ENCODE measurements around the gene RAB2B. TPM values are rescaled to one million over a fixed set of nuclear protein-coding genes. Genes with fewer than 3 reads are reported as not detected.

Gene RAB2B
- total RNA-seq, 2 experiments from 2014 or later: 21.2 to 23.6 TPM

DNA sequence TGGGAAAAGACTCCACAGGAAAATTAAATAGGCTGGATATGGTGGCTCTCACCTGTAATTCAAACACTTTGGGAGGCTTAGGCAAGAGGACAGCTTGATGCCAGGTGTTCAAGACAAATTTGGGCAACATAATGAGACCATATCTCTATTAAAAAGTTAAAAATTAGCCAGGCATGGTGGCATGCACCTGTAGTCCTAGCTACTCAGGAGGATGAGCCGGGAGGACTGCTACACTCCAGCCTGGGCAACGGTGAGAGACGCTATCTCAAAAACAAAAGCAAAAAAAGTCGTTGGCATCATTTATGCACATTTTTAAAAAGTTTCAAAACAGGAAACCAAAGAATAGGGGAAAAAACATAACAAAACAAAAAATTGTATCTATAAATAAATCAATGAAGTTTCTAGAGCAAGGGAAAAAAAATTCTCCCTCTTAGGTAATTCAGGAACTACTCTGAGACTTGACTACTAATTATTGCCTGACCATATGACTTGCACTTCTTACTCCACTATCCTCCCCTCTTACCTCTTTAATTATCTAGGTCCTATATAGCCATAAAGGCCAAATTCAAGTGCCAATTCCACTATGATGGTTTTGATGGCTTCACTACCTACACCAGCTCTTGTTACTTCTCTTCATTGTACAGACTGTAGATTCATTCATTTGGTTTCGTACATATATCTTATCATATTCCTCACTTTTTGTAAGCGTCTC, 32.8 kb upstream of the RAB2B start:
- H3K27ac Mint-ChIP-seq: peak overlapping the region; percentile 96
- CTCF ChIA-PET: interaction anchor here (1.9 to 4.0 kb wide), 3 partner anchors 10 to 54 kb away, joined by 11 to 54 read pairs (median 18); partner anchors contain the start of genes CHD8, RAB2B and TOX4
- H3K27me3 Mint-ChIP-seq: no peaks in the 10 kb centered on the region
- no peak for DNase-seq
- peaks cover 23% of the 10 kb centered on the region for H3K36me3 Mint-ChIP-seq
- no peaks in the 10 kb centered on the region for H3K9me3 Mint-ChIP-seq
- H3K4me1 Mint-ChIP-seq (ENCODE audit: low read depth): peaks cover 50% of the 10 kb centered on the region
- intact Hi-C loops (cut with micrococcal nuclease): loop anchor here (1.0 to 5.0 kb wide), 5 partner anchors 48 to 1525 kb away; partner anchors contain the start of genes HNRNPC and PSMB5
- H3K4me3 Mint-ChIP-seq: peak overlapping the region; percentile 99
- POLR2A ChIA-PET: interaction anchor here (0.9 to 1.9 kb wide), 3 partner anchors 12 to 55 kb away, joined by 3 to 6 read pairs (median 3); partner anchors contain the start of gene SALL2

DNA sequence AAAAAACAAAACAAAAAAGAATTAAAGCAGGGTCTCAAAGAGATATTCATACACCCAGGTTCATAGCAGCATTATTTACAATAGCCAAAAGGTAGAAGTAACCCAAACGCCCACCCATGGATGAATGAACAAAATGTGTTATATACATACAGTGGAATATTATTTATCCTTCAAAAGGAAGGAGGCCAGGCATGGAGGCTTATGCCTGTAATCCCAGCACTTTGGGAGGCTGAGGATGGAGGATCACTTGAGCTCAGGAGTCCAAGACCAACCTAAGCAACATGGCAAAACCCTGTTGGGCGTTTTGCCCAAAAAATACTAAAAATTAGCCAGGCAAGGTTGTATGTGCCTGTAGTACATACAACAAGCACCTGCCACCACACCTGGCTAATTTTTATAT, 29.8 kb upstream of the RAB2B start:
- peaks cover 51% of the 10 kb centered on the region for H3K4me1 Mint-ChIP-seq (ENCODE audit: low read depth)
- H3K36me3 Mint-ChIP-seq: peaks cover 33% of the 10 kb centered on the region
- CTCF ChIA-PET: no interaction called here
- no peaks in the 10 kb centered on the region for H3K27me3 Mint-ChIP-seq
- POLR2A ChIA-PET: no interaction called here
- H3K4me3 Mint-ChIP-seq: no peak overlapping the region
- DNase-seq: no peak
- H3K9me3 Mint-ChIP-seq: no peaks in the 10 kb centered on the region
- H3K27ac Mint-ChIP-seq: no peak overlapping the region
- intact Hi-C loops (cut with micrococcal nuclease): no loop called here

DNA sequence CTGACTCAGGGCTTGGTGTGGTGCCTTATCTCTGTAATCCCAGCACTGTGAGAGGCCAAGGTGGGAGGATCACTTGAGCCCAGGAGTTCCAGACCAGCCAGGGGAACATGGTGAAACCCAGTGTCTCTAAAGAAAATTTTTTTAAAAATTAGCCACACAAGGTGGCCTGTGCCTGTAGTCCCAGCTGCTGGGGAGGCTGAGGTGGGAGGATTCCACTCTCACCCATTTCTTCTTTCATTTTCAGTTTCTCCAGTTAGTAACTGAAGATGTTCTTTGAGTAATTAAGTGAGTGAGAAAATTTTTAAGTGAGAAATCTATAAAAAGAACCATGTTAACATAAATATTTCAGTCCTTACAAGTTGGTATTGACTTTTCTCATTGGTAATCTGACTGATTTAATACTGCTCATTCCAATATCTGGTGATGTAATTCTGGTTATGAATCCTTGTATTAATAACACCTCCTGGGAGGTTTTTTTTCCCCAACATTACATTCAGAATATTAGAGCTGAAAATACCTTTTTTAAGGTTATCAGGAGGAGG, 28.3 kb upstream of the RAB2B start:
- intact Hi-C loops (cut with micrococcal nuclease): no loop called here
- Mint-ChIP-seq H3K36me3 (peaks cover 34% of the 10 kb centered on the region), H3K4me3 (no peak overlapping the region), H3K27ac (peak overlapping the region; percentile 67), H3K27me3 (no peaks in the 10 kb centered on the region), H3K4me1 (ENCODE audit: low read depth) (peaks cover 51% of the 10 kb centered on the region), H3K9me3 (no peaks in the 10 kb centered on the region)
- CTCF ChIA-PET: interaction anchor here (0.9 to 1.7 kb wide), 2 partner anchors 27 to 49 kb away, joined by 3 to 12 read pairs; partner anchors contain the start of genes CHD8 and TOX4
- DNase-seq: peak; percentile 54
- POLR2A ChIA-PET: no interaction called here

DNA sequence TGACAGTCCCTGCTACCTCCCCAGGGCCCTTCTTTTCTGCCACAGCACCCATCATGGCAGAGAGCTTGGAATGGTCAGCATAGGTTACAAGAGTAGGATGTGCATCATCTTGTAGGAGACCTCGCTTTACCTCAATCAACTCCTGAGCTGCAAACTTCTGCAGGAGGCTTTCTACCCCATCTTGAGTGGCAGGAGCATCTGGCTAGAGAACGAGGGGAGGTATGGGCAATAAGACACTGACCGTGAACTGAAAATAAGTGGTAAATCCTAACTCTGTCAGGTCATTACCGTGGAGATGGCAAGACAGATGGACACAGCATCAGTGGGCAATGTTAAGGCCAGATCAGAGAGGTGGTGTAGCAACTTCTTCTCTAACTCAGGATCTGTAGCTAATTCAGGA, 26.6 kb upstream of the RAB2B start:
- Mint-ChIP-seq H3K4me3 (no peak overlapping the region), H3K4me1 (ENCODE audit: low read depth) (peaks cover 49% of the 10 kb centered on the region), H3K36me3 (peaks cover 43% of the 10 kb centered on the region), H3K9me3 (no peaks in the 10 kb centered on the region), H3K27me3 (no peaks in the 10 kb centered on the region), H3K27ac (peak overlapping the region; percentile 2)
- DNase-seq: no peak
- intact Hi-C loops (cut with micrococcal nuclease): no loop called here
- POLR2A ChIA-PET: interaction anchor here (0.6 kb wide), 1 partner anchor 50 kb away, joined by 3 read pairs; no protein-coding TSS in a partner anchor
- CTCF ChIA-PET: interaction anchor here (1.2 kb wide), 1 partner anchor 54 kb away, joined by 5 read pairs; no protein-coding TSS in a partner anchor

DNA sequence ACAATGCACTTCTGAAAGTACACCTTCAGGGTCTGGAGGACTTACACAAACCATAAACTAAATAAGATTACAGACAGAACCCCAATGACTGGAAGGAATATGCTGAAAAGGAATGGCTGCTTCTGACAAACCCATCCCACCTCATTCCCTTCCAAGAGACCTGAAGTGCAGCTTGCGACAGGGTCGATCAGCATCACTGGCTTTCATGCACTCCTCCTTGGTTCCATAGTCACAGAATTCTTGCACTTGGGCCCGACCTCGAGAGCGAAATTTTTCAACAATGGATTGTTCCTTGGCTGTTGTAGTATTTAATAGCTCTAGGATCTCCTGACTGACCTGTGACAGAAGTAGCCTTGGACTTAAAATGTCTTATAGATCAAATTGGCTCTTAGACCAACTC, 24.8 kb upstream of the RAB2B start:
- Mint-ChIP-seq H3K9me3 (no peaks in the 10 kb centered on the region), H3K36me3 (peaks cover 39% of the 10 kb centered on the region), H3K4me1 (ENCODE audit: low read depth) (peaks cover 41% of the 10 kb centered on the region), H3K27ac (peak overlapping the region; percentile 8), H3K4me3 (no peak overlapping the region), H3K27me3 (no peaks in the 10 kb centered on the region)
- intact Hi-C loops (cut with micrococcal nuclease): no loop called here
- POLR2A ChIA-PET: interaction anchor here (0.7 to 1.1 kb wide), 3 partner anchors 9 to 53 kb away, joined by 3 to 5 read pairs (median 4); partner anchors contain the start of genes METTL3 and SALL2
- DNase-seq: no peak
- CTCF ChIA-PET: interaction anchor here (0.8 to 4.6 kb wide), 2 partner anchors 9 to 45 kb away, joined by 3 to 54 read pairs; partner anchors contain the start of gene METTL3

DNA sequence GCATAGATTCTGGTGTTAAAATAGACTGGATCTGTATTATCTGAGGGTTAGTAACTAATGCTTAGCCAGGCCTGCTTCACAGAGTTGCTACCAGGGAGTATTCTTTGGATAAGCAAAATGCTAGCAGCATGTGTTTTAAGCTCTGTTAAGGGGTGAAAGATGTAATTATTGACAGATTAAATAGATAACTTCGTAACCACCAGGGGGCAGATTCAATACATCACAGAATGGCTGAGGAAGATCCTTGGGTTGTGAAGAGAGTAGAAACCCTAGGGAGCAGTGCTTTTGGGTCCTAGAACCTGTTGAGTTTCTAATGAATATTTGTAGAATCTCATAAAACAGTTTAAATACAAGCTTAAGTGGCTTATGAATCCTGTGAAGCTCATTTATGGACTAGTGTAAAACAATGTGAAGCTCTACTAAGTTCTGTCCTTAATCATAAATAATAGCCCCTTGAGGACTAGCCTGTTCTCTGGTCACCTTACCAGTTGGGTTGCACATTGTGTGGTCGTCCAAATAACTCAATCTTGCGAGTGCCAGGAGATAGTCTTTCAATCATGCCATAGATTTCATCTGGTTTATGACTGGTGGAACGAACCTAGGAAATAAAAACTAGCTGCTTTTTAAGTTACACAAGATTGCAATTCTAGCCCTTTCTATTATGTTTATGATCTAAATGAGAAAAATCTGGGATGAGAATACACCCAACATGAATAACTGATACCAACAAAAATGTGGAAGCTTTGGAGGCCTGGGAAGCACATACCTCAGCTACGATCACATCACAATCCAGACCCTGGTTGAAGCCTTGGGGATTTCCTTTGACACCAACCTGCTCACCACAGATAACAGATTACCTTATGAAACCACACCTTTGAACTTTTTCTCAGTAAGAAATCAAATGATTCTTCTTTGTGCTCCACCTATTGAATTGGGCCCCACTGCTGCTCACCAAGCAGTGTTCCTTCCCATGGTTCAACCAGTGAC, 22.1 kb upstream of the RAB2B start:
- peaks cover 52% of the 10 kb centered on the region for H3K36me3 Mint-ChIP-seq
- no peaks in the 10 kb centered on the region for H3K27me3 Mint-ChIP-seq
- H3K27ac Mint-ChIP-seq: peak overlapping the region; percentile 59
- H3K4me3 Mint-ChIP-seq: no peak overlapping the region
- peaks cover 24% of the 10 kb centered on the region for H3K4me1 Mint-ChIP-seq (ENCODE audit: low read depth)
- no peaks in the 10 kb centered on the region for H3K9me3 Mint-ChIP-seq
- CTCF ChIA-PET: interaction anchor here (0.6 to 4.6 kb wide), 34 partner anchors 9 to 279 kb away, joined by 3 to 96 read pairs (median 6); partner anchors contain the start of genes CHD8, METTL3, RAB2B and SALL2
- no peak for DNase-seq
- POLR2A ChIA-PET: interaction anchor here (1.2 to 1.7 kb wide), 3 partner anchors 12 to 57 kb away, joined by 4 to 6 read pairs (median 4); partner anchors contain the start of gene METTL3
- intact Hi-C loops (cut with micrococcal nuclease): loop anchor here (1.0 kb wide), 1 partner anchor 58 kb away; no protein-coding TSS in a partner anchor

DNA sequence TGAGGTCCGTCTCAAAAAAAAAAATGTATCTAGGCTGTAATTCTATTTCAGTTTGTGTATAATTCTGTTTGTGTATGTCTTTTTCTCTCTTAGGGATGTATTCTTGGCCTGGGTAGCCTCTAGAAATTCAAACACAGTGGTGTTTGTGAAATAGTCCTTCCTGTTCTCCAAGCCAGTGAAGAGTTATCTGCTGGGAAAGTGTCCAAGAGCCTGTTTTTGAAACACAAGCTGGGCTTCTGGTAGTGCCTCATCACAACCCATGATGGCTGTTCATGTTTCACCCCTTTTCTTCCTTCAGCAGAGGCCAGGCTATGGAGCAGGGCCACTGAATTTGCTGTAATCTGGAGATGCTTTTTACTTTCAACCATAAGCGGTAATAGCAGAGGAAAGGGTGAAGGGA, 19.7 kb upstream of the RAB2B start:
- CTCF ChIA-PET: interaction anchor here (4.6 kb wide), 1 partner anchor 61 kb away, joined by 96 read pairs; no protein-coding TSS in a partner anchor
- Mint-ChIP-seq H3K4me3 (no peak overlapping the region), H3K27me3 (no peaks in the 10 kb centered on the region), H3K9me3 (no peaks in the 10 kb centered on the region), H3K27ac (no peak overlapping the region), H3K36me3 (peaks cover 55% of the 10 kb centered on the region), H3K4me1 (ENCODE audit: low read depth) (peaks cover 22% of the 10 kb centered on the region)
- no peak for DNase-seq
- POLR2A ChIA-PET: interaction anchor here (1.1 kb wide), 1 partner anchor 14 kb away, joined by 3 read pairs; the partner anchor contains the start of gene METTL3
- intact Hi-C loops (cut with micrococcal nuclease): no loop called here

DNA sequence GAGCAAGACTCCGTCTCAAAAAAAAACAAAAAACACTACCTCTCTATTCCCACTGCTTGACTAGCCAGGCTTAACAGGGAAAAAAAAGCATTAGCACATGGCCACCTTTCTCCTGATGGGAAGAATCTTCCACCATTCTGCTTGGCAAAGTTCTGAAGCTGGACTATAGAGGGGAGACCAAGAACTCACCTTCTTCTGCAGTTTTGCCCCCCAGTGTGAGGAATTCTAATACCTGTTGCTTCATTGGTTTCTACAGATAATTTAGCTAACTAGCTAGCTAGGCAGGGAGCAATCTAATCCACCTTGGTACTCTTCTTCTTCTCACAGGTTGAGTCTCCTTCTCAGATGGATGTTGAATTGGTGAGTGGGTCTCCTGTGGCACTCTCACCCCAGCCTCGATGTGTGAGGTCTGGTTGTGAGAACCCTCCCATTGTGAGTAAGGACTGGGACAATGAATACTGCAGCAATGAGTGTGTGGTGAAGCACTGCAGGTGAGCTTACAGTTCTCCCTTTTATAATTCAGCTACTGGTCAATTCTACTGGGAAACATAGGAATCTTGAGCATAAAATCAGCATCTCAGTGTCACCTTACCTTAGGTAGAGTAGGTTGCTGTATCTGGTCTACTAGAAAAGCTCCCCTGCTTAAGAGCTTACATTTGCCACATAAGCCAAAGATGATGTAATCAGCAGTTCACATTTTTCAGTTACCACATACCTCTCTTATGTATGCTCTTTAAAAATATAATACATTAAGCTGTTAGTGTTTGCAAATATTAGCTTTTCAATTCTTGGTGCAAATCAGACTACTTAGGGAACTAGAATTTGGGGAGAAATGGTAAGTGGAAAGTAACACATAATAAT, 18.4 kb upstream of the RAB2B start:
- intact Hi-C loops (cut with micrococcal nuclease): no loop called here
- H3K9me3 Mint-ChIP-seq: no peaks in the 10 kb centered on the region
- H3K27ac Mint-ChIP-seq: peak overlapping the region; percentile 56
- H3K36me3 Mint-ChIP-seq: peaks cover 52% of the 10 kb centered on the region
- H3K4me1 Mint-ChIP-seq (ENCODE audit: low read depth): peaks cover 16% of the 10 kb centered on the region
- H3K27me3 Mint-ChIP-seq: no peaks in the 10 kb centered on the region
- no peak for DNase-seq
- H3K4me3 Mint-ChIP-seq: no peak overlapping the region
- POLR2A ChIA-PET: no interaction called here
- CTCF ChIA-PET: interaction anchor here (0.6 to 1.8 kb wide), 5 partner anchors 13 to 62 kb away, joined by 3 to 5 read pairs (median 3); partner anchors contain the start of gene CHD8

DNA sequence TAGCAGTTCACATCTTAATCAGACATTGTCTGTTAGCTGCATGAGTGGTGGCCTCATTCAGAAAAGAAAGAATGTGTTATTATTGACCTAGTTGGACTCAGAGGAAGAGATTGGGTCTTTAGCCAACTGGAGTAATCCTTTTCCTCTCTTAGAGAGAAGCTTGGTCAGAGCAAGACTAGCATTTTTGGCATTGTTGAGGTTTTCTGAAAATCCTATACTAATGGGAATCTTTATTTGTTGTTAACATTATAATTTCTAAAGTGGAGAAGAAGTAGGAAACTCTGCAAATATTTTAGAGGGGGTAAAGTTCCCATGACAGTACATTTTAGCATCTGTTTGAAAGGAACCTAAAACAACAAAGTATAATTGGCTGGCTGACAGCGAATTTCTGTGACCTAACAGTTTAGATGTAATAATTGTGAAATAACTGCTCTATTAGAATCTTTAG, 9.9 kb upstream of the RAB2B start:
- Mint-ChIP-seq H3K9me3 (no peaks in the 10 kb centered on the region), H3K4me1 (ENCODE audit: low read depth) (peaks cover 2% of the 10 kb centered on the region), H3K27me3 (no peaks in the 10 kb centered on the region), H3K36me3 (peaks cover 17% of the 10 kb centered on the region), H3K4me3 (no peak overlapping the region), H3K27ac (no peak overlapping the region)
- intact Hi-C loops (cut with micrococcal nuclease): no loop called here
- CTCF ChIA-PET: no interaction called here
- POLR2A ChIA-PET: no interaction called here
- DNase-seq: no peak

DNA sequence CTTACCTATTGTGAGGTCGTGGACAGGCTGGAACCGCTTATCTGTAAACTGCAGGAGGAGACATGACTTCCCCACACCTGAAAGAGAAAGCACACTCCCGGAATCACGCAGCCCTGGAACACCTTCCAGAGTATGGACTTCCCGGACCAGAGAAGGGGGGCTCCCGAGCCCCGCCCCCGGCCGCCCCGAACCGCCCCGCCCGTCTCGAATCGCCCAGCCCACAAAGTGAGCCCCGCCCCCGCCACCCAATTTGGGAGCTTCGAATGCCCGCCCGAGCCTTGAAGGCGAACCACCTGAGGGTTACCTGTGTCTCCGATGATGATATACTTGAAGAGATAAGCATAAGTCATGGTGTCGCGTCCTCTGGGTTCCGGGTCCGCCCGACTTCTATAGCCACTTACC, 235 bp downstream of the RAB2B start:
- Mint-ChIP-seq H3K9me3 (no peaks in the 10 kb centered on the region), H3K4me3 (peak overlapping the region; percentile 99), H3K27me3 (no peaks in the 10 kb centered on the region), H3K36me3 (peaks cover 14% of the 10 kb centered on the region), H3K4me1 (ENCODE audit: low read depth) (peaks cover 31% of the 10 kb centered on the region), H3K27ac (peak overlapping the region; percentile 95)
- CTCF ChIA-PET: interaction anchor here (0.6 to 4.0 kb wide), 9 partner anchors 20 to 49 kb away, joined by 3 to 35 read pairs (median 6); partner anchors contain the start of genes CHD8 and METTL3
- DNase-seq: no peak
- intact Hi-C loops (cut with micrococcal nuclease): loop anchor here (1.0 to 10.0 kb wide), 5 partner anchors 39 to 1988 kb away; partner anchors contain the start of genes NGDN and SUPT16H
- POLR2A ChIA-PET: interaction anchor here (0.8 to 2.5 kb wide), 7 partner anchors 11 to 212 kb away, joined by 3 to 10 read pairs (median 5); partner anchors contain the start of genes CHD8 and METTL3

All from activated CD4-positive, alpha-beta memory T cell treated with anti-CD3 and anti-CD28 coated beads for 36 hours (primary cell).